ENCODE measurements around the gene SYT9. TPM values are rescaled to one million over a fixed set of nuclear protein-coding genes. Genes with fewer than 3 reads are reported as not detected.

Gene SYT9
- total RNA-seq, 1 experiment from 2014 or later, result not detected

DNA sequence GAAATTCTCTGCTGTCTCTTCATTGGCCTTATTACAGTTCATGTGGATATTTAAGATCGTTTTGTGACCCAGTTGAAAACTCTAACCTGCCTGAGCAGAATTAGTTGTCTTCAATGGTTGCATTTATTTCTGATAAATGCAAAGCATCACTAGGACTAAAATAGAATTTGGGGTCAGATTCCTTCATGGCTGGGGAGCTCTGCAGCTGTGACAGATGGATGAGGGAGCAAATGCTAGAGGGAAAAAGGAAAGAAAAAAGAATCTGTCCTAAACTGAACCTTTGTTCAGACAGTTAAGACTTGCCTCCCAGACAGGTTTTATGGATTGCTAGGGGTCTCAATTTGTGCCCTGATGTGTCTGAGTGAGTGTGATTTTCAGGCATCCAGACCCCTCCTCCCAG lies 113.0 kb downstream of the SYT9 start:
- Histone ChIP-seq H3F3A (ENCODE audit: insufficient read depth, low read depth) (no peaks in the 10 kb centered on the region), H3K9me2 (ENCODE audit: insufficient read depth) (no peaks in the 10 kb centered on the region), H3K27ac (no peak overlapping the region), H3K4me2 (no peak overlapping the region), H3K36me3 (ENCODE audit: low read depth) (no peaks in the 10 kb centered on the region), H3K9me3 (ENCODE audit: insufficient read depth, low read depth) (no peaks in the 10 kb centered on the region), H4K20me1 (ENCODE audit: insufficient read depth) (no peaks in the 10 kb centered on the region), H3K4me1 (replicated peaks; ENCODE audit: insufficient read depth) (no peaks in the 10 kb centered on the region), H3K4me3 (no peak overlapping the region), H3K79me2 (ENCODE audit: low read depth) (no peaks in the 10 kb centered on the region), H3K27me3 (ENCODE audit: insufficient read depth, low read depth) (no peaks in the 10 kb centered on the region), H2AFZ (no peak overlapping the region)
- ChIA-PET CTCF (no interaction called here), POLR2A (ENCODE audit: unreplicated experiment) (no interaction called here)
- no peak for TF ChIP-seq EZH2 (IDR thresholded peaks at IDR 0.05; ENCODE audit: low read depth)
- TF ChIP-seq, protein P1, sequence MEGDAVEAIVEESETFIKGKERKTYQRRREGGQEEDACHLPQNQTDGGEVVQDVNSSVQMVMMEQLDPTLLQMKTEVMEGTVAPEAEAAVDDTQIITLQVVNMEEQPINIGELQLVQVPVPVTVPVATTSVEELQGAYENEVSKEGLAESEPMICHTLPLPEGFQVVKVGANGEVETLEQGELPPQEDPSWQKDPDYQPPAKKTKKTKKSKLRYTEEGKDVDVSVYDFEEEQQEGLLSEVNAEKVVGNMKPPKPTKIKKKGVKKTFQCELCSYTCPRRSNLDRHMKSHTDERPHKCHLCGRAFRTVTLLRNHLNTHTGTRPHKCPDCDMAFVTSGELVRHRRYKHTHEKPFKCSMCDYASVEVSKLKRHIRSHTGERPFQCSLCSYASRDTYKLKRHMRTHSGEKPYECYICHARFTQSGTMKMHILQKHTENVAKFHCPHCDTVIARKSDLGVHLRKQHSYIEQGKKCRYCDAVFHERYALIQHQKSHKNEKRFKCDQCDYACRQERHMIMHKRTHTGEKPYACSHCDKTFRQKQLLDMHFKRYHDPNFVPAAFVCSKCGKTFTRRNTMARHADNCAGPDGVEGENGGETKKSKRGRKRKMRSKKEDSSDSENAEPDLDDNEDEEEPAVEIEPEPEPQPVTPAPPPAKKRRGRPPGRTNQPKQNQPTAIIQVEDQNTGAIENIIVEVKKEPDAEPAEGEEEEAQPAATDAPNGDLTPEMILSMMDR (conservative IDR thresholded peaks at IDR 0.05), result no peak
- BruUV-seq (replicated peaks), result no TSS peak
- intact Hi-C loops (cut with micrococcal nuclease; ENCODE audit: unreplicated experiment), result no loop called here
- no peak for DNase-seq

DNA sequence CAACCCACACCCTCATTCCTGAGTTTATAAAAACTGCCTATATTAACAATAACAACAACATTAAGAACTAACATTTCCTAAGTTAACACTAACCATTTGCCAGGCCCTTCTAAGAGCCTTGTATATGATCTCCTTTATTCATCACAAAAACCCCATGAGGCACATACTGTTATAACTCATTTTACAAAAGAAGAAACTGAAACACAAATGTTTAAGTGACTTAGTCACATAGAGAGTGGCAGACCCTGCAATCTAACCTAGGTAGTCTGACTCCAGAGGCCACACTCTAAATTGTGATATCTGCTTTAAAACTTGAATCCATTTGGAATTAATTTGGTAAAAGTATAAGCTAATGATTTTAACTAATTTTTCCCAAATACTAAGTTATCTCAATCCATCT lies 116.1 kb downstream of the SYT9 start:
- H3K36me3 ChIP-seq (ENCODE audit: low read depth), result no peaks in the 10 kb centered on the region
- no peaks in the 10 kb centered on the region for H3K9me3 ChIP-seq (ENCODE audit: insufficient read depth, low read depth)
- no peak overlapping the region for H2AFZ ChIP-seq
- H3K27ac ChIP-seq, result no peak overlapping the region
- DNase-seq, result no peak
- no peaks in the 10 kb centered on the region for H3K79me2 ChIP-seq (ENCODE audit: low read depth)
- H3F3A ChIP-seq (ENCODE audit: insufficient read depth, low read depth), result no peaks in the 10 kb centered on the region
- intact Hi-C loops (cut with micrococcal nuclease; ENCODE audit: unreplicated experiment), result no loop called here
- ChIA-PET POLR2A (ENCODE audit: unreplicated experiment) (no interaction called here), CTCF (no interaction called here)
- no peak overlapping the region for H3K4me2 ChIP-seq
- TF ChIP-seq EZH2 (IDR thresholded peaks at IDR 0.05; ENCODE audit: low read depth), result no peak
- TF ChIP-seq, protein P1 (conservative IDR thresholded peaks at IDR 0.05), result no peak
- H3K9me2 ChIP-seq (ENCODE audit: insufficient read depth), result no peaks in the 10 kb centered on the region
- H3K4me1 ChIP-seq (replicated peaks; ENCODE audit: insufficient read depth), result no peaks in the 10 kb centered on the region
- no peaks in the 10 kb centered on the region for H4K20me1 ChIP-seq (ENCODE audit: insufficient read depth)
- H3K4me3 ChIP-seq, result no peak overlapping the region
- H3K27me3 ChIP-seq (ENCODE audit: insufficient read depth, low read depth), result no peaks in the 10 kb centered on the region
- BruUV-seq (replicated peaks), result no TSS peak

DNA sequence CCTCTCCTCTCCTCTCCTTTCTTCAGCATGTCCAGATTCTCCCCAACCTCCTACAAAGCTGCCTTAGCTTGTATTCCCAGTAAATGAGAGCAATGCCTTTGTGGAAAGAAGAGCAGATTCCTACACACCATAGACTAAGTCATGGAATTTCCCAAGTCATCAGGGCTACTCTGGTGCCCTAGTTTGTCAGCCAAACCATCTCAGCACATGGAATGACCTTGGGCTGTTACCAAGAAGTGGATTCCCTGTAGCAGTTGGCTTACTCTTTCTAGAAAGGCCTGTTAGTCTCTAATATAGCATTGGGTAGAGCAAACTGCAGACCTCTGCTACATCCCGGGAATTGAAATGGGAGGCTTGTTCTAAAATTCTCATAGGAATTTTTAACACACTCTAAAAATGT lies 124.7 kb downstream of the SYT9 start:
- H2AFZ ChIP-seq, result no peak overlapping the region
- ChIA-PET CTCF (no interaction called here), POLR2A (ENCODE audit: unreplicated experiment) (no interaction called here)
- no peak for DNase-seq
- no peaks in the 10 kb centered on the region for H4K20me1 ChIP-seq (ENCODE audit: insufficient read depth)
- no peaks in the 10 kb centered on the region for H3K27me3 ChIP-seq (ENCODE audit: insufficient read depth, low read depth)
- no peaks in the 10 kb centered on the region for H3K79me2 ChIP-seq (ENCODE audit: low read depth)
- H3K4me1 ChIP-seq (replicated peaks; ENCODE audit: insufficient read depth), result no peaks in the 10 kb centered on the region
- no peaks in the 10 kb centered on the region for H3K9me3 ChIP-seq (ENCODE audit: insufficient read depth, low read depth)
- H3K4me3 ChIP-seq, result no peak overlapping the region
- no peaks in the 10 kb centered on the region for H3K9me2 ChIP-seq (ENCODE audit: insufficient read depth)
- no peak overlapping the region for H3K27ac ChIP-seq
- no peaks in the 10 kb centered on the region for H3F3A ChIP-seq (ENCODE audit: insufficient read depth, low read depth)
- H3K4me2 ChIP-seq, result no peak overlapping the region
- TF ChIP-seq, protein P1 (conservative IDR thresholded peaks at IDR 0.05), result no peak
- no peak for TF ChIP-seq EZH2 (IDR thresholded peaks at IDR 0.05; ENCODE audit: low read depth)
- BruUV-seq (replicated peaks), result no TSS peak
- H3K36me3 ChIP-seq (ENCODE audit: low read depth), result no peaks in the 10 kb centered on the region
- intact Hi-C loops (cut with micrococcal nuclease; ENCODE audit: unreplicated experiment), result no loop called here
